ENCODE results near the gene TRMT61A.

TRMT61A gene

DNA sequence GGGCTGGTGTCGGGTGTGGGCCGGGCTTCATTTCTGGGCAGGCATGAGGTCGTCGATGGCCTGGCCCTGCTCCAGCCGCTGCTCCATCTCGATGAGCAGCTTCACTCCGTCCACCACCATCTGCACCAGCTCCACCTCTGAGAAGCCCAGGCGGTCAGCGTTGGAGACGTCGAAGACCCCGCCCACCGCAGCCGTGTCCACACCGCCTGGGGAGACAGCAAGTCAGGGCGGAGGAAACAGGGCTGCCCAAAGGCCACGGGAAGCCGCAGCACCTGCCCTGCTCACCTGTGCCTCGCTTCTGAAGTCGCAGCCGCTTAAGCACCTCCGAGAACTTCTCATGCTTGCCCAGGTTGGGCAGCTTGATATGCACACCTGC is 9.2 kb upstream of the TRMT61A start:
- Histone ChIP-seq H3K27ac (peak overlapping the region; percentile 84 to 90), H3K9me3 (no peaks in the 10 kb centered on the region), H3K4me3 (no peak overlapping the region), H3K27me3 (no peaks in the 10 kb centered on the region), H3K4me1 (peaks cover 0 to 57% (median 47%) of the 10 kb centered on the region in 4 donors), H3K36me3 (peaks cover 4 to 7% (median 5%) of the 10 kb centered on the region in 3 donors)
- TF ChIP-seq, protein P1, sequence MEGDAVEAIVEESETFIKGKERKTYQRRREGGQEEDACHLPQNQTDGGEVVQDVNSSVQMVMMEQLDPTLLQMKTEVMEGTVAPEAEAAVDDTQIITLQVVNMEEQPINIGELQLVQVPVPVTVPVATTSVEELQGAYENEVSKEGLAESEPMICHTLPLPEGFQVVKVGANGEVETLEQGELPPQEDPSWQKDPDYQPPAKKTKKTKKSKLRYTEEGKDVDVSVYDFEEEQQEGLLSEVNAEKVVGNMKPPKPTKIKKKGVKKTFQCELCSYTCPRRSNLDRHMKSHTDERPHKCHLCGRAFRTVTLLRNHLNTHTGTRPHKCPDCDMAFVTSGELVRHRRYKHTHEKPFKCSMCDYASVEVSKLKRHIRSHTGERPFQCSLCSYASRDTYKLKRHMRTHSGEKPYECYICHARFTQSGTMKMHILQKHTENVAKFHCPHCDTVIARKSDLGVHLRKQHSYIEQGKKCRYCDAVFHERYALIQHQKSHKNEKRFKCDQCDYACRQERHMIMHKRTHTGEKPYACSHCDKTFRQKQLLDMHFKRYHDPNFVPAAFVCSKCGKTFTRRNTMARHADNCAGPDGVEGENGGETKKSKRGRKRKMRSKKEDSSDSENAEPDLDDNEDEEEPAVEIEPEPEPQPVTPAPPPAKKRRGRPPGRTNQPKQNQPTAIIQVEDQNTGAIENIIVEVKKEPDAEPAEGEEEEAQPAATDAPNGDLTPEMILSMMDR (IDR thresholded peaks at IDR 0.05) = no peak
- DNase-seq = peak in 1 of 2 donors; percentile 78
- intact Hi-C loops (cut with DNase I; ENCODE audit: low total_unique reads) = loop anchor here (2.0 kb wide), 2 partner anchors 21 to 27 kb away; no protein-coding TSS in a partner anchor

DNA sequence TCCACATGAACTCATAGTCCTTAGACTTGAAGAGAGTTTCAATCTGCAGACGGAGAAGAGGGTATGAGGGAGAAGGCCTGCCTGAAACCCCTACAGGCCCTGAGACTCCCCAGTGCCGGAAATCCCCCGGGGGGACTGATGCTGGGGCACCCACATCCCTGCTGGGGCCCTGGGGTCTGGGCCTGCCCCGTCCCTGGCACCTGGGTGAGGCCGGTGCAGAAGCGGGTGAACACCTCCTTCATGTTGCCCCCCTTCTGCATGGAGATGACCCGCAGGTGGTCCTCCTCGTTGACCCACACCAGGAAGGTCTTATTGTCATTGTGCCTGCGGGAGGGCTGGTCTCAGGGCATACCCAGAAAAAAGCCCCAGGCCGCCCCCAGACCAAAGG is 8.7 kb upstream of the TRMT61A start:
- Histone ChIP-seq H3K4me3 (peak overlapping the region; percentile 65 to 85), H3K4me1 (peaks cover 0 to 57% (median 47%) of the 10 kb centered on the region in 4 donors), H3K27me3 (no peaks in the 10 kb centered on the region), H3K27ac (peak overlapping the region; percentile 84 to 90), H3K9me3 (no peaks in the 10 kb centered on the region), H3K36me3 (peaks cover 4 to 7% (median 5%) of the 10 kb centered on the region in 3 donors)
- TF ChIP-seq, protein P1 (IDR thresholded peaks at IDR 0.05) = no peak
- intact Hi-C loops (cut with DNase I; ENCODE audit: low total_unique reads) = loop anchor here (2.0 kb wide), 1 partner anchor 21 kb away; no protein-coding TSS in a partner anchor
- DNase-seq = no peak

DNA sequence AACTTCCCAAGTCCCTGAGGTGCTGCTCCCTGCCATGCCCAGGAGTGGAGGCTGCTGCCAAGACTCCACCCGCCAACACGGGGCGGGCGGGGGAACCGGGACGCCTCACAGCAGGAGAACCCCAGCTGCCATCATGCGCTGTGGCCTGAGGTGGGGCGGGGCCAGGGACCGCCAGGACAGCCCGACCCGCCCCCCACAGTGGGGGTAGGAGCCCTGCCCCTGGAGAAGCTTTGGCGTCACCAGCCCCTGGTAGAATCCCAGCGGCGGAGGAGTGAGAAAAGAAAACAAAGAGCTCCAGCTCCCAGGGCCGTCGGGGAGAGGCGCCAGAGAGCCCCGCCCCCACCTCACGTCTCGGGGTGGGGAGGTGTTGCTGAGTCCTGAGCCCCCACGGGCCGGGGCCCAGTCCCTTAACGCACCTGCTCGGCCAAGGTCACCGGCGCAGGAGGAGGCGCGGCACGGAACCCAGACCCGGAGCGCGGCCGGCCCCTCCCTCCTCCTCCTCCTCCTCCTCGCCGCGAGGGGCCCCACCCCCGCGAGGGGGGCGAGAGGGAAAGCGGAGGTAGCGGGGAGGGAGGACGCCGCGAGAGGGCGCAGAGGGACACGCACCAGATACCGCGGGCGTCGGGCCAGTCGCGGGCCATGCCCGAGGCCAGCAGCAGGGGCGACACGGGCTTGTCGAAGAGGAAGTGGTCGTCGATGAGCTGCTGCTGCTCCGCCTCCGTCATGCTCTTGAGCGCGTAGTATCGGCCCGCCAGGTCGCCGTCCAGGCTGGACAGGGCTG is 8.1 kb upstream of the TRMT61A start:
- Histone ChIP-seq H3K27ac (peak overlapping the region; percentile 84 to 90), H3K27me3 (no peaks in the 10 kb centered on the region), H3K9me3 (no peaks in the 10 kb centered on the region), H3K4me3 (peak overlapping the region; percentile 65 to 85), H3K36me3 (peaks cover 4 to 7% (median 5%) of the 10 kb centered on the region in 3 donors), H3K4me1 (peaks cover 0 to 57% (median 47%) of the 10 kb centered on the region in 4 donors)
- intact Hi-C loops (cut with DNase I; ENCODE audit: low total_unique reads) = loop anchor here (2.0 kb wide), 1 partner anchor 20 kb away; no protein-coding TSS in a partner anchor
- DNase-seq = peak; percentile 77 to 94
- TF ChIP-seq, protein P1 (IDR thresholded peaks at IDR 0.05) = peak; percentile 59 to 61

DNA sequence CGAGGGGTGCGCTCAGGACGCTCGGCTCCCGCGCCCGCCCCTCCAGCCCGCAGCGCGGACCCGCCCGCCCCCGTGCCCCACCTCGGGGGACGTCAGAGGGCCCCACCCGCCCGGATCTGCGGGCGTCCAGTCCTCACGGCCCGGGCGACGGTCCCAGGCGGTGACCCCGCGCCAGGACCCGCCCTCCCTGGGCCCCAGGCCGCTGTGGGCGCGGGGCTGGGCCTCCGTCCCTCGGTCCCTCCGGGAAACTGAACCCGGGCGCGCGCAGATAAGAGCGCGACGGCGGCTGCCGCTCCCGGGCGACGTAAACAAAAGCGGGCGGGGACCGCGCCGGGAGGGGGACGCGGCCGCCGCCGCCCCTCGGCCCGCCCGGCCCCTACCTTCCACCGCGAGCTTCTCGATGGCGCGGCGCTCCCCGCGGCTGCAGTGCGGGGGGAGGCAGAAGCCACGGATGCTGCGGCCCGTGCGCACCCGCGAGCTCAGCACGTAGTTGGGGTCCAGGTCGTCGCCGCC is 7.5 kb upstream of the TRMT61A start:
- DNase-seq = no peak
- Histone ChIP-seq H3K4me1 (peaks cover 0 to 57% (median 47%) of the 10 kb centered on the region in 4 donors), H3K27me3 (no peaks in the 10 kb centered on the region), H3K4me3 (peak overlapping the region; percentile 65 to 85), H3K36me3 (peaks cover 4 to 7% (median 5%) of the 10 kb centered on the region in 3 donors), H3K9me3 (no peaks in the 10 kb centered on the region), H3K27ac (peak overlapping the region; percentile 84 to 90)
- TF ChIP-seq, protein P1 (IDR thresholded peaks at IDR 0.05) = no peak
- intact Hi-C loops (cut with DNase I; ENCODE audit: low total_unique reads) = loop anchor here (2.0 kb wide), 1 partner anchor 19 kb away; no protein-coding TSS in a partner anchor

DNA sequence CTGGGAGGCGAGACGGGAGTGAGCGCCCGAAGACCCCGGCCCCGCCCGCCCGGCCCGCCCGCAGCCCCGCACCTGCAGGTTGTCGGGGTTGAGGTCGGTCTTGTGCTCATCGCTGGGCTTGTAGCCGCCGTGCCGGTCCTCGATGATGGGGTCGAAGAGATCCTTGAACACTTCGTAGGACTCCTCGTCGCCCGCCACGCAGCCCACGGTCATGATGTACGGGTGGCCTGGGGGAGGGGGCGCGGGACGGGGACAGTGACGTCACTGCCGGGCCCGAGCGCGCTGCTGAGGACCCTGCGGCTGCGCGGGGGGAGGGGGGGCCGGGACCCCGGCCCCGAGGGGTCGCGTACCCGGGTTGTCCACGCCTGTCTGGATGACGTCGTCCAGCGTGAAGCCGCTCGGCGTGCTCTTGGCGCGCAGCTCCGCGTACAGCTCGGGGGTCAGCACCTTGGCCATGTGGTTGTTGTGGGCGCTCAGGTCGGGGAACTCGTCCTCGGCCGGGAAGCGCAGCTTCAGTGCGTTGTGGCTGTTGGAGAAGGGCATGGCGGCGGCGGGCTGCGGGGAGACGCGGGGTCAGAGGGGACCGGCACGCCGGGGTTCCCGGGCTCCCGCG is 6.9 kb upstream of the TRMT61A start:
- H3K4me3 ChIP-seq = peak overlapping the region; percentile 65 to 85
- peak in 1 of 2 donors; percentile 80 for DNase-seq
- TF ChIP-seq, protein P1 (IDR thresholded peaks at IDR 0.05) = no peak
- H3K4me1 ChIP-seq = peaks cover 0 to 57% (median 47%) of the 10 kb centered on the region in 4 donors
- H3K27ac ChIP-seq = peak overlapping the region; percentile 84 to 90
- H3K36me3 ChIP-seq = peaks cover 4 to 7% (median 5%) of the 10 kb centered on the region in 3 donors
- H3K9me3 ChIP-seq = no peaks in the 10 kb centered on the region
- H3K27me3 ChIP-seq = no peaks in the 10 kb centered on the region
- intact Hi-C loops (cut with DNase I; ENCODE audit: low total_unique reads) = loop anchor here (2.0 kb wide), 1 partner anchor 19 kb away; no protein-coding TSS in a partner anchor

Measured in tibial artery (tissue), 4 donors.